Duodenal mucosa (tissue), 2 donors: ENCODE data around the gene BAZ1A.

Experiments used
- H3K27ac ChIP-seq: one replicate; pipeline ENCODE4 v1.7.0; 2013; ENCODE audit warnings: low read depth, low read length
- H3K27me3 ChIP-seq, 2 donors: one replicate each; pipeline ENCODE4 v1.7.0; 2013; ENCODE audit warnings: low read length in 2 of 2, control low read depth in 1 of 2; ENCODE audit not compliant: insufficient read depth in 2 of 2, control insufficient read depth in 1 of 2
- H3K36me3 ChIP-seq, 2 donors: one replicate each; pipeline ENCODE4 v1.7.0; 2013; ENCODE audit warnings: low read length in 2 of 2, control low read depth in 1 of 2; ENCODE audit not compliant: insufficient read depth in 2 of 2, control insufficient read depth in 1 of 2
- H3K4me1 ChIP-seq, 2 donors: one replicate each; pipeline ENCODE4 v1.7.0; 2013; ENCODE audit warnings: low read length in 2 of 2, control low read depth in 1 of 2; ENCODE audit not compliant: insufficient read depth in 2 of 2, control insufficient read depth in 1 of 2
- H3K4me3 ChIP-seq, 2 donors: one replicate each; pipeline ENCODE4 v1.7.0; 2013; ENCODE audit warnings: low read length in 2 of 2, low read depth in 1 of 2
- H3K9ac ChIP-seq, 2 donors: one replicate each; pipeline ENCODE4 v1.7.0; 2013; ENCODE audit warnings: low read length in 2 of 2, low read depth in 1 of 2
- H3K9me3 ChIP-seq, 2 donors: one replicate each; pipeline ENCODE4 v1.7.0; 2013; ENCODE audit warnings: low read length in 2 of 2, control low read depth in 1 of 2; ENCODE audit not compliant: control insufficient read depth in 1 of 2

BAZ1A gene

GRCh38 chr14:34875031-34875922 lies at the start of gene BAZ1A:
Gene BAZ1A (minus strand): TSS chr14:34875360. CDS start chr14:34874604, 756 bp downstream.
- Histone ChIP-seq H3K36me3 (peaks cover 0 to 8% of the 10 kb centered on the region in 2 donors), H3K27ac (peak within 1 kb of the TSS; percentile 99), H3K4me1 (peaks cover 5 to 6% of the 10 kb centered on the region in 2 donors), H3K4me3 (peak within 1 kb of the TSS; percentile 84 to 88), H3K27me3 (no peaks in the 10 kb centered on the region), H3K9me3 (no peaks in the 10 kb centered on the region), H3K9ac (peak within 1 kb of the TSS; percentile 91 to 96)

GRCh38 chr14:34920339-34920738 lies 45.2 kb upstream of the BAZ1A start:
- no peaks in the 10 kb centered on the region for H3K27me3 ChIP-seq
- no peak overlapping the region for H3K4me3 ChIP-seq
- H3K27ac ChIP-seq, result no peak overlapping the region
- no peaks in the 10 kb centered on the region for H3K36me3 ChIP-seq
- no peaks in the 10 kb centered on the region for H3K9me3 ChIP-seq
- no peak overlapping the region for H3K9ac ChIP-seq
- no peaks in the 10 kb centered on the region for H3K4me1 ChIP-seq

GRCh38 chr14:34913619-34914018 lies 38.5 kb upstream of the BAZ1A start:
- Histone ChIP-seq H3K9me3 (no peaks in the 10 kb centered on the region), H3K4me3 (no peak overlapping the region), H3K4me1 (no peaks in the 10 kb centered on the region), H3K9ac (no peak overlapping the region), H3K27me3 (no peaks in the 10 kb centered on the region), H3K27ac (no peak overlapping the region), H3K36me3 (no peaks in the 10 kb centered on the region)

GRCh38 chr14:34912966-34913365 lies 37.8 kb upstream of the BAZ1A start:
- no peaks in the 10 kb centered on the region for H3K4me1 ChIP-seq
- H3K36me3 ChIP-seq, result no peaks in the 10 kb centered on the region
- H3K27me3 ChIP-seq, result no peaks in the 10 kb centered on the region
- H3K9me3 ChIP-seq, result no peaks in the 10 kb centered on the region
- H3K4me3 ChIP-seq, result no peak overlapping the region
- no peak overlapping the region for H3K27ac ChIP-seq
- no peak overlapping the region for H3K9ac ChIP-seq

DNA sequence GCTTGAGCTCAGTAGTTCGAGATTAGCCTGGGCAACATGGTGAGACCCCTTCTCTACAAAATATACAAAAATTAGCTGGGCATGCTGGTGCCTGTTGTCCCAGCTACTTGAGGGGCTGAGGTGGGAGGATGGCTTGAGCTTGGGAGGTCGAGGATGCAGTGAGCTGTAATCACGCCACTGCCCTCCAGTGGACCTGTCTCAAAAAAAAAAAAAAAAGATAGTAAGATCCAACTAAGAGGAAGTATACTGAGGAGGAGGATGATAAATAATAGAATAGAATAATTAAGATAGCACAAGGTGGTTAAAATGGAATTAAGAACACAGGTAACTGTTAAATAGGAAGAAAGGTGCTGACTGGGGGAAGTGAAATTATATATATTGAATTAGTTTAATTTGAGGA lies 37.0 kb upstream of the BAZ1A start:
- H3K9ac ChIP-seq, result no peak overlapping the region
- no peaks in the 10 kb centered on the region for H3K9me3 ChIP-seq
- no peaks in the 10 kb centered on the region for H3K27me3 ChIP-seq
- no peaks in the 10 kb centered on the region for H3K4me1 ChIP-seq
- H3K36me3 ChIP-seq, result no peaks in the 10 kb centered on the region
- H3K4me3 ChIP-seq, result no peak overlapping the region
- no peak overlapping the region for H3K27ac ChIP-seq

DNA sequence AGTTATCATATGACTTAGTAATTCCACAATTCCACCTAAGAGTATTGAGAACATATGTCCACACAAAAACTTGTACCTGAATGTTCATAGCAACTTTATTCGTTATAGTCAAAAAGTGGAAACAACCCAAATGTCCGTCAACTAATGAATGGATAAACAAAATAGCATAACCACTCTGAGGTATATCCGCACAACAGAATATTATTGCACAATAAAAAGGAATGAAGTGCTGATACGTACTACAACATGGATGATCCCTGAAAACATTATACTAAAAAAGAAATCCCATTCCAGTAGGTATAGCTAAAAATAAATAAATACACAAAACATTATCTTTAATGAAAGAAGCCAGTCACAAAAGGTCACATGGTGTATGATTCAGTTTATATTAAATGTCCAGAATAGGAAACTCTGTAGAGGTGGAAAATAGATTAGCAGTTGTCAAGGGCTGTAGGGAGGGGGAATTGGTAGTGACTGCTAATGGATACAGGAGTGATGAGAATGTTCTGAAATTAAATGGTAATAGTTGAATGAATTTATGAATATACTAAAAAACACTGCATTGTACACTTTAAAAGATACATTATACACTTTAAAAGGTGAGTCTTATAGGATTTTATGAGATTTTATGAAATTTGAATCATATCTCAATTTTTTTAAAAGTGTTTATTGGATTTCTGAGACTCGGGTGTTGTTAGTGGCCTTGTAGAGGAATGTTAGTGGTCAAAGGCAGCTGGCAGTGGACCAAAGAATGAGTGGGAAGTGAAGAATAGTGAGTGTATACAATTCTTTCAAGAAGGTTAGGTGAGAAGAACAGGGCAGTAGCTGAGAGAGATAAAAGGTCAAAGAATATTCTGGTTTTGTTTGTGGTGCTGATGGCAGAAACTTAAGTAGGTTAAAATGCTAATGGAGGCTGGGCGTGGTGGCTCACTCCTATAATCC lies 36.3 kb upstream of the BAZ1A start:
- Histone ChIP-seq H3K9ac (no peak overlapping the region), H3K27ac (no peak overlapping the region), H3K9me3 (no peaks in the 10 kb centered on the region), H3K4me1 (no peaks in the 10 kb centered on the region), H3K27me3 (no peaks in the 10 kb centered on the region), H3K36me3 (no peaks in the 10 kb centered on the region), H3K4me3 (no peak overlapping the region)

DNA sequence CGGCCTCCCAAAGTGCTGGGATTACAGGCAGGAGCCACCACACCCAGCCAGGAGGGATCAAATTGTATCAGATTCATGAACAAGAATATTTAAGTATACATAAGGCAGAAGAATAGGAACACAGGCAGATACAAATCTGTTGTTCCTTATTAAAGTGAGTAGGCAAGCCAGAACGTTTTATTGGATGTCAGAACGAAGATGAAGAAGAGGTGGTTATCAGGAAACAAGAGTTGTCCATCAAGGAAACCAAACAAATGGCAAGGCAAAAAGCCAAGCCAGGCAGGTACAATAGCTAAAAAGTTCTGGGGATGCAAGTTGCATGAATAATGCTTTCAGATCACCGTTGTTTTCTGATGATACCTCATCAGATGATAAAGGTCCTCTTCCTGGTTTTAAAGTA lies 31.1 kb upstream of the BAZ1A start:
- Histone ChIP-seq H3K27me3 (no peaks in the 10 kb centered on the region), H3K4me3 (no peak overlapping the region), H3K36me3 (no peaks in the 10 kb centered on the region), H3K9me3 (no peaks in the 10 kb centered on the region), H3K4me1 (no peaks in the 10 kb centered on the region), H3K27ac (no peak overlapping the region), H3K9ac (no peak overlapping the region)

DNA sequence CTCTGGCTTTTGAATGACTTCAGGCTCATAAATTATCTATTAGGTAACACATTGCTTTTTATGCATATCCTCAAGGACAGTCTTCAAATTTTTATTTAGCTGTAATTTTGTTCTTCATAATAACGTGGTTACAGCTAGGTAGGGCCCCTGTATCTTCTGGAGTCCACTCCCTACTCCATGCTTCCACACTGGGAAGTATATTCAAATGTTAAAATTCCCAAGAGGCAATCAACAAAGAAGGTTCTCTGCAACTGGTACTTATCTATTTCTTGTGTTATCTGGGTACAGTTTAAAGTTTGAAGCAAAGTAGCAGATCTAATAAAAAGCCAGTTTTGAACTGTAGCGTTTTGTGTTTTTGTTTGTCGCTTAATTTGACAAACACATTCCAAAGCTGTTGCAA lies 20.1 kb upstream of the BAZ1A start:
- no peak overlapping the region for H3K9ac ChIP-seq
- H3K36me3 ChIP-seq, result no peaks in the 10 kb centered on the region
- no peak overlapping the region for H3K4me3 ChIP-seq
- no peaks in the 10 kb centered on the region for H3K9me3 ChIP-seq
- no peaks in the 10 kb centered on the region for H3K27me3 ChIP-seq
- no peak overlapping the region for H3K27ac ChIP-seq
- H3K4me1 ChIP-seq, result no peaks in the 10 kb centered on the region

DNA sequence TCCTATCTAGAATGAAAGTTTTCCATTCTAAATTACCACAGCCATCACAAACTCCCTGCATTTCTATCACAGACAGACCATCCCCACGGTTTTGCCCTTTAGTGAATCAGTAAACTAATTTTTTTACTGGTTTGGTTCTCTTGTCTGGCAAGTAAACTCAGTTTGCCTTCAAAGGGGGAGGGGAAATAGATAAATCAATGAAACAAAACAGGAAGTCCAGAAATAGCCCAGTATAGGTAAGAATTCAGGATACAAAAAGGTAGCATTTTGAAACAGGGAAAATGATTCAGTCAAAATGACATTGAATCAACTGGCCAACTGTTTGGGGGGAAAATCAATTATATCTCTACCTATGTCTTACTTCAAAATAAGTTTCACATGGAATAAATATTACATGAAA lies 15.8 kb upstream of the BAZ1A start:
- Histone ChIP-seq H3K9me3 (no peaks in the 10 kb centered on the region), H3K9ac (no peak overlapping the region), H3K4me1 (no peaks in the 10 kb centered on the region), H3K27ac (no peak overlapping the region), H3K36me3 (no peaks in the 10 kb centered on the region), H3K27me3 (no peaks in the 10 kb centered on the region), H3K4me3 (no peak overlapping the region)

DNA sequence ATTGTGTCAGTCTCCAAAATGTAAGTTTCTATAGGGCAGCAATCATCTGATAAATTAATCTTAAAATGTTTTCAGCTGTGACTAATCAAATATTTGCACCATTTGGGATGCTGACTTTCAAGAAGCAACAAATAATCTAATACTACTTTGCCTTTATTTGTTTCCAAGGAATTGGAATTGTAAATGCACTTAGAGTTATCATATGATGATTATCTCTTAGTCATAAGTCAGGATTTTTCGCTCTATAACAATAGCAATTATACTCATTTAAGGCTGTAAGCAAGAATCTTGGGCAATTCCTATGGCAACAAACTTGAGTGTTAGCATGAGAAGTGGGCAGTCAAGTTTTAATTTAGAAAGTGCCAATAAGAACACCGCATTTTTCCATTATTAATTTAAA lies 13.0 kb upstream of the BAZ1A start:
- Histone ChIP-seq H3K27me3 (no peaks in the 10 kb centered on the region), H3K9ac (no peak overlapping the region), H3K4me1 (no peaks in the 10 kb centered on the region), H3K9me3 (no peaks in the 10 kb centered on the region), H3K27ac (no peak overlapping the region), H3K36me3 (no peaks in the 10 kb centered on the region), H3K4me3 (no peak overlapping the region)
